H9 (cell line): ENCODE measurements around the gene PARP2. TPM values are rescaled to one million over a fixed set of nuclear protein-coding genes. Genes with fewer than 3 reads are reported as not detected.
"Not testable (repeated sequence)": the region's sequence is repeated elsewhere in the genome, so short reads cannot be mapped to it uniquely, and the experiment has no call there.

Experiments
- DNase-seq: peaks from one replicate; pipeline ENCODE4 v3.0.0-alpha.2; 2017
- H2AFZ ChIP-seq: one replicate; pipeline ENCODE4 v1.6.1; 2013; ENCODE audit warnings: mild to moderate bottlenecking, low read length, control low read depth, moderate library complexity
- H2AK5ac ChIP-seq: 2 replicates; pipeline ENCODE4 v1.6.1; 2013; ENCODE audit warnings: low read length, control low read depth, mixed read lengths; ENCODE audit not compliant: insufficient read length
- H2BK120ac ChIP-seq: one replicate; pipeline ENCODE4 v1.6.1; 2013; ENCODE audit warnings: low read depth, mild to moderate bottlenecking, low read length, control low read depth, inconsistent platforms; ENCODE audit not compliant: poor library complexity, severe bottlenecking
- H2BK12ac ChIP-seq: 2 replicates; pipeline ENCODE4 v1.6.1; 2013; ENCODE audit warnings: low read length, control low read depth, mixed read lengths, low read depth; ENCODE audit not compliant: insufficient read length
- H2BK15ac ChIP-seq: 2 replicates; pipeline ENCODE4 v1.6.1; 2013; ENCODE audit warnings: low read depth, low read length, control low read depth
- H2BK20ac ChIP-seq: one replicate; pipeline ENCODE4 v1.6.1; 2013; ENCODE audit warnings: low read depth, mild to moderate bottlenecking, low read length, control low read depth, inconsistent platforms; ENCODE audit not compliant: poor library complexity, severe bottlenecking
- H2BK5ac ChIP-seq: 2 replicates; pipeline ENCODE4 v1.6.1; 2013; ENCODE audit warnings: low read length, control low read depth, mixed read lengths; ENCODE audit not compliant: insufficient read length
- H3K14ac ChIP-seq: 2 replicates; pipeline ENCODE4 v1.6.1; 2013; ENCODE audit warnings: low read length, control low read depth; ENCODE audit not compliant: insufficient read depth
- H3K18ac ChIP-seq: 2 replicates; pipeline ENCODE4 v1.6.1; 2013; ENCODE audit warnings: low read depth, mild to moderate bottlenecking, mixed read lengths, low read length, control low read depth; ENCODE audit not compliant: insufficient read length
- H3K23ac ChIP-seq: 2 replicates; pipeline ENCODE4 v1.6.1; 2013; ENCODE audit warnings: low read length, control low read depth, mixed read lengths, low read depth; ENCODE audit not compliant: insufficient read length
- H3K23me2 ChIP-seq: 2 replicates; pipeline ENCODE4 v1.6.1; 2013; ENCODE audit warnings: low read depth, mild to moderate bottlenecking, mixed read lengths, low read length, control low read depth; ENCODE audit not compliant: insufficient read length, poor library complexity, severe bottlenecking
- H3K27ac ChIP-seq: 2 replicates; pipeline ENCODE4 v1.5.1; 2013; ENCODE audit warnings: low read length, control low read depth, mixed read lengths, low read depth; ENCODE audit not compliant: insufficient read length
- H3K27me3 ChIP-seq: 2 replicates; pipeline ENCODE4 v1.6.1; 2013; ENCODE audit warnings: low read length, control low read depth, inconsistent platforms; ENCODE audit not compliant: insufficient read depth
- H3K4ac ChIP-seq: 2 replicates; pipeline ENCODE4 v1.6.1; 2013; ENCODE audit warnings: low read depth, mild to moderate bottlenecking, control low read depth, inconsistent platforms, low read length, moderate library complexity
- H3K4me1 ChIP-seq: 2 replicates; pipeline ENCODE4 v1.6.1; 2013; ENCODE audit warnings: low read length, control low read depth, inconsistent platforms; ENCODE audit not compliant: insufficient read depth
- H3K4me2 ChIP-seq: 2 replicates; pipeline ENCODE4 v1.6.1; 2013; ENCODE audit warnings: low read length, control low read depth, mixed read lengths; ENCODE audit not compliant: insufficient read length, insufficient read depth
- H3K56ac ChIP-seq: 2 replicates; pipeline ENCODE4 v1.6.1; 2013; ENCODE audit warnings: low read depth, mild to moderate bottlenecking, mixed read lengths, low read length, control low read depth; ENCODE audit not compliant: insufficient read length
- H3K79me1 ChIP-seq: 2 replicates; pipeline ENCODE4 v1.6.1; 2013; ENCODE audit warnings: low read depth, mild to moderate bottlenecking, moderate library complexity, low read length, control low read depth, inconsistent platforms; ENCODE audit not compliant: insufficient read depth, poor library complexity, severe bottlenecking
- H3K79me2 ChIP-seq: 2 replicates; pipeline ENCODE4 v1.6.1; 2013; ENCODE audit warnings: low read length, control low read depth, inconsistent platforms; ENCODE audit not compliant: insufficient read depth
- H3K9ac ChIP-seq: 2 replicates; pipeline ENCODE4 v1.6.1; 2013; ENCODE audit warnings: low read length, control low read depth, mixed read lengths; ENCODE audit not compliant: insufficient read length; ENCODE audit errors: extremely low read depth
- H3K9me3 ChIP-seq: one replicate; pipeline ENCODE4 v1.6.1; 2013; ENCODE audit warnings: low read depth, low read length, inconsistent platforms; ENCODE audit not compliant: control insufficient read depth
- H3T11ph ChIP-seq: one replicate; pipeline ENCODE4 v1.6.1; 2013; ENCODE audit warnings: mild to moderate bottlenecking, low read length, control low read depth, inconsistent platforms
- H4K20me1 ChIP-seq: one replicate; pipeline ENCODE4 v1.6.1; 2013; ENCODE audit not compliant: control insufficient read depth, insufficient read length, insufficient read depth
- H4K5ac ChIP-seq: 2 replicates; pipeline ENCODE4 v1.6.1; 2013; ENCODE audit warnings: low read depth, mild to moderate bottlenecking, mixed read lengths, low read length, control low read depth; ENCODE audit not compliant: insufficient read length
- H4K8ac ChIP-seq: replicated peaks from 2 replicates; pipeline ENCODE4 v1.6.1; 2013; ENCODE audit warnings: low read length, control low read depth, mixed read lengths, low read depth; ENCODE audit not compliant: insufficient read length
- H4K91ac ChIP-seq: 2 replicates; pipeline ENCODE4 v1.6.1; 2013; ENCODE audit warnings: low read depth, mild to moderate bottlenecking, moderate library complexity, mixed read lengths, low read length, control low read depth; ENCODE audit not compliant: insufficient read length
- H3K27ac Mint-ChIP-seq, 3 experiments: 2 replicates in 2 of 3; 3 replicates in 1 of 3; pipeline ENCODE4 v1.8.0; 2020 to 2021; ENCODE audit warnings: mixed read lengths in 3 of 3, mild to moderate bottlenecking in 1 of 3, moderate library complexity in 1 of 3
- H3K27me3 Mint-ChIP-seq: 2 replicates; pipeline ENCODE4 v1.8.0; 2021; ENCODE audit warnings: low read depth, mild to moderate bottlenecking, moderate library complexity, mixed read lengths
- H3K36me3 Mint-ChIP-seq, 3 experiments: 2 replicates in 2 of 3; 3 replicates in 1 of 3; pipeline ENCODE4 v1.8.0; 2020 to 2021; ENCODE audit warnings: low read depth in 3 of 3, mixed read lengths in 3 of 3; ENCODE audit not compliant: insufficient read depth in 1 of 3
- H3K4me1 Mint-ChIP-seq, 2 experiments: 2 replicates each; pipeline ENCODE4 v1.8.0; 2020; ENCODE audit warnings: mixed read lengths in 2 of 2
- H3K4me3 Mint-ChIP-seq, 2 experiments: 2 replicates in 1 of 2; 3 replicates in 1 of 2; pipeline ENCODE4 v1.8.0; 2020 to 2021; ENCODE audit warnings: mild to moderate bottlenecking in 2 of 2, mixed read lengths in 2 of 2, moderate library complexity in 1 of 2
- H3K9me3 Mint-ChIP-seq, 2 experiments: 2 replicates in 1 of 2; 3 replicates in 1 of 2; pipeline ENCODE4 v1.8.0; 2020; ENCODE audit warnings: mild to moderate bottlenecking in 2 of 2, mixed read lengths in 2 of 2, moderate library complexity in 1 of 2
- CTCF ChIP-seq: fragments of 200-600 bp; sonication (generic); conservative IDR thresholded peaks from 3 replicates; pipeline ENCODE4 v1.8.0; 2021; ENCODE audit warnings: antibody characterized with exemption, mild to moderate bottlenecking
- WGBS: extraction: QIAGEN DNeasy Blood & Tissue Kit; methylation state at CpG from one replicate; pipeline ENCODE4 v1.1.7; 2013; ENCODE audit warnings: missing lambda C conversion rate, low lambda C conversion rate, mixed read lengths; ENCODE audit not compliant: insufficient read length; ENCODE audit errors: extremely low coverage; 5-methylcytosine and 5-hydroxymethylcytosine counted together
- total RNA-seq: library from RNA; stranded (reverse); gene quantifications from 2 replicates; pipeline ENCODE4 v1.2.1, GENCODE V29; 2021

Gene PARP2
- total RNA-seq, 1 experiment from 2014 or later = 25.4 TPM

- H2BK5ac ChIP-seq = no peak overlapping the region
- H3K27ac Mint-ChIP-seq = no peak overlapping the region
- no peak overlapping the region for H2AK5ac ChIP-seq
- H3K36me3 Mint-ChIP-seq = peaks cover 11 to 31% (median 20%) of the 10 kb centered on the region in 3 experiments; a peak in 6 of 7 replicates
- H3K79me2 ChIP-seq = peaks cover 30% of the 10 kb centered on the region
- no peaks in the 10 kb centered on the region for H4K20me1 ChIP-seq
- no peak for DNase-seq
- H2BK15ac ChIP-seq = no peak overlapping the region
- no peak overlapping the region for H3K4me3 Mint-ChIP-seq
- H3K4me2 ChIP-seq = no peak overlapping the region
- H3K27ac ChIP-seq = no peak overlapping the region
- no CpG with 5 or more reads among the region's 7 CpGs for WGBS
- no peak overlapping the region for H2AFZ ChIP-seq
- no peaks in the 10 kb centered on the region for H3K79me1 ChIP-seq
- H3K4me1 Mint-ChIP-seq = peaks cover 21 to 29% of the 10 kb centered on the region in 2 experiments
- no peaks in the 10 kb centered on the region for H3K9me3 ChIP-seq
- H3K27me3 Mint-ChIP-seq = no peaks in the 10 kb centered on the region
- no peak overlapping the region for H3K18ac ChIP-seq
- no peak overlapping the region for H3K9ac ChIP-seq
- no peak overlapping the region for H2BK120ac ChIP-seq
- no peak overlapping the region for H2BK12ac ChIP-seq
- H4K91ac ChIP-seq = no peak overlapping the region
- no peak for TF ChIP-seq CTCF
- no peak overlapping the region for H3T11ph ChIP-seq
- H3K4me1 ChIP-seq = peaks cover 6% of the 10 kb centered on the region
- H3K27me3 ChIP-seq = no peaks in the 10 kb centered on the region
- H2BK20ac ChIP-seq = no peak overlapping the region
- peaks cover 0 to 3% of the 10 kb centered on the region in 2 experiments; a peak in 1 of 5 replicates for H3K9me3 Mint-ChIP-seq
- H3K4ac ChIP-seq = no peak overlapping the region
- no peak overlapping the region for H3K23ac ChIP-seq
- peaks cover 6% of the 10 kb centered on the region for H3K23me2 ChIP-seq
- H4K5ac ChIP-seq = no peak overlapping the region
- H3K14ac ChIP-seq = no peak overlapping the region
- no peak overlapping the region for H3K56ac ChIP-seq
- H4K8ac ChIP-seq = no peak overlapping the region
Observed at GRCh38 chr14:20334017-20334416, 9.4 kb upstream of the PARP2 start.

GRCh38 chr14:20341032-20341431 lies 2.4 kb upstream of the PARP2 start:
- not testable (repeated sequence) for H3K27ac Mint-ChIP-seq, H2AK5ac ChIP-seq, H3K18ac ChIP-seq, H4K91ac ChIP-seq, H2BK20ac ChIP-seq, H3K56ac ChIP-seq, H3K27ac ChIP-seq, H3K27me3 Mint-ChIP-seq, H2BK120ac ChIP-seq, H3K27me3 ChIP-seq, H3T11ph ChIP-seq, H4K20me1 ChIP-seq, H3K9ac ChIP-seq, H4K5ac ChIP-seq, H2BK12ac ChIP-seq, H4K8ac ChIP-seq, H3K14ac ChIP-seq, H3K79me1 ChIP-seq, H3K4me1 Mint-ChIP-seq, H3K23ac ChIP-seq, H2BK15ac ChIP-seq, H2BK5ac ChIP-seq, DNase-seq, H3K4me1 ChIP-seq, H3K4me2 ChIP-seq, H3K23me2 ChIP-seq, H3K9me3 ChIP-seq, H3K9me3 Mint-ChIP-seq, H3K4ac ChIP-seq, H3K79me2 ChIP-seq, H2AFZ ChIP-seq
- peak overlapping the region in 1 of 2 experiments; percentile 67; a peak in 3 of 5 replicates for H3K4me3 Mint-ChIP-seq
- H3K36me3 Mint-ChIP-seq = peaks cover 11 to 15% (median 14%) of the 10 kb centered on the region in 3 experiments; a peak in 6 of 7 replicates
- WGBS = no CpG with 5 or more reads among the region's 4 CpGs
